ENCODE data around the gene FAM219A. TPM values are rescaled to one million over a fixed set of nuclear protein-coding genes. Genes with fewer than 3 reads are reported as not detected.

Gene FAM219A
- total and polyA plus RNA-seq, 5 donors = 19.8 to 28.1 (median 23.8) TPM

- intact Hi-C loops (cut with DNase I) = loop anchor here in 1 of 4 donors (5.0 kb wide), 1 partner anchor 44 kb away; no protein-coding TSS in a partner anchor
- Histone ChIP-seq H3K4me3 (ENCODE audit: low read length) (peak within 1 kb of the TSS; percentile 67), H3K4me1 (ENCODE audit: control insufficient read depth, insufficient read depth, low read length) (peaks cover 2% of the 10 kb centered on the region), H3K9me3 (ENCODE audit: control insufficient read depth, low read length) (no peaks in the 10 kb centered on the region), H3K27me3 (ENCODE audit: control insufficient read depth, insufficient read depth) (no peaks in the 10 kb centered on the region), H3K27ac (ENCODE audit: low read length) (peak within 1 kb of the TSS; percentile 37)
- under 1% methylated on average over 54 of the region's 54 CpGs for WGBS
- peak; percentile 92 to 97 (median 96) for DNase-seq
- ATAC-seq = peak; percentile 86 to 87
Observed at GRCh38 chr9:34376596-34377403, 81.6 kb downstream of the FAM219A start, which contains the start of gene MYORG. Gene MYORG, minus strand, starts transcription at chr9:34376898. Its CDS starts 3,955 bp downstream, at chr9:34372943.

GRCh38 chr9:34375901-34376595 is 82.3 kb downstream of the FAM219A start:
- 13% methylated on average over 22 of the region's 22 CpGs for WGBS
- intact Hi-C loops (cut with DNase I) = loop anchor here in 1 of 4 donors (5.0 kb wide), 1 partner anchor 44 kb away; no protein-coding TSS in a partner anchor
- H3K27me3 ChIP-seq (ENCODE audit: control insufficient read depth, insufficient read depth) = no peaks in the 10 kb centered on the region
- H3K4me3 ChIP-seq (ENCODE audit: low read length) = peak overlapping the region; percentile 67
- ATAC-seq = peak; percentile 17 to 50
- peaks cover 2% of the 10 kb centered on the region for H3K4me1 ChIP-seq (ENCODE audit: control insufficient read depth, insufficient read depth, low read length)
- no peaks in the 10 kb centered on the region for H3K9me3 ChIP-seq (ENCODE audit: control insufficient read depth, low read length)
- DNase-seq = peak in 2 of 3 donors; percentile 67 to 80
- H3K27ac ChIP-seq (ENCODE audit: low read length) = peak overlapping the region; percentile 28

- intact Hi-C loops (cut with DNase I) = loop anchor here in 1 of 4 donors (5.0 kb wide), 1 partner anchor 43 kb away; no protein-coding TSS in a partner anchor
- Histone ChIP-seq H3K4me3 (ENCODE audit: low read length) (no peak overlapping the region), H3K9me3 (ENCODE audit: control insufficient read depth, low read length) (no peaks in the 10 kb centered on the region), H3K27ac (ENCODE audit: low read length) (no peak overlapping the region), H3K4me1 (ENCODE audit: control insufficient read depth, insufficient read depth, low read length) (peaks cover 2% of the 10 kb centered on the region), H3K27me3 (ENCODE audit: control insufficient read depth, insufficient read depth) (no peaks in the 10 kb centered on the region)
- WGBS = 71% methylated on average over 5 of the region's 5 CpGs
- ATAC-seq (no peak), DNase-seq (no peak)
Observed at GRCh38 chr9:34374905-34375552, 83.3 kb downstream of the FAM219A start.

GRCh38 chr9:34374339-34374738 is 84.0 kb downstream of the FAM219A start:
- Histone ChIP-seq H3K9me3 (ENCODE audit: control insufficient read depth, low read length) (no peaks in the 10 kb centered on the region), H3K27me3 (ENCODE audit: control insufficient read depth, insufficient read depth) (no peaks in the 10 kb centered on the region), H3K4me3 (ENCODE audit: low read length) (no peak overlapping the region), H3K4me1 (ENCODE audit: control insufficient read depth, insufficient read depth, low read length) (peaks cover 2% of the 10 kb centered on the region), H3K27ac (ENCODE audit: low read length) (no peak overlapping the region)
- ATAC-seq = no peak
- DNase-seq = no peak
- WGBS = 94% methylated on average over 3 of the region's 3 CpGs
- intact Hi-C loops (cut with DNase I) = no loop called here

- ATAC-seq = no peak
- H3K27me3 ChIP-seq (ENCODE audit: control insufficient read depth, insufficient read depth) = no peaks in the 10 kb centered on the region
- no peaks in the 10 kb centered on the region for H3K9me3 ChIP-seq (ENCODE audit: control insufficient read depth, low read length)
- intact Hi-C loops (cut with DNase I) = no loop called here
- DNase-seq = no peak
- WGBS = 94% methylated on average over 2 of the region's 2 CpGs
- no peak overlapping the region for H3K4me3 ChIP-seq (ENCODE audit: low read length)
- no peak overlapping the region for H3K27ac ChIP-seq (ENCODE audit: low read length)
- peaks cover 2% of the 10 kb centered on the region for H3K4me1 ChIP-seq (ENCODE audit: control insufficient read depth, insufficient read depth, low read length)
Observed at GRCh38 chr9:34373749-34374148, 84.6 kb downstream of the FAM219A start.

- 68% methylated on average over 41 of the region's 41 CpGs for WGBS
- H3K4me1 ChIP-seq (ENCODE audit: control insufficient read depth, insufficient read depth, low read length) = peaks cover 2% of the 10 kb centered on the region
- no peak for ATAC-seq
- no peak overlapping the region for H3K4me3 ChIP-seq (ENCODE audit: low read length)
- intact Hi-C loops (cut with DNase I) = no loop called here
- H3K9me3 ChIP-seq (ENCODE audit: control insufficient read depth, low read length) = no peaks in the 10 kb centered on the region
- DNase-seq = peak in 1 of 3 donors; percentile 59
- H3K27ac ChIP-seq (ENCODE audit: low read length) = no peak overlapping the region
- no peaks in the 10 kb centered on the region for H3K27me3 ChIP-seq (ENCODE audit: control insufficient read depth, insufficient read depth)
Observed at GRCh38 chr9:34372467-34373011, 85.8 kb downstream of the FAM219A start.

GRCh38 chr9:34371886-34372466 is 86.4 kb downstream of the FAM219A start:
- Histone ChIP-seq H3K9me3 (ENCODE audit: control insufficient read depth, low read length) (no peaks in the 10 kb centered on the region), H3K27ac (ENCODE audit: low read length) (no peak overlapping the region), H3K4me1 (ENCODE audit: control insufficient read depth, insufficient read depth, low read length) (peaks cover 2% of the 10 kb centered on the region), H3K4me3 (ENCODE audit: low read length) (no peak overlapping the region), H3K27me3 (ENCODE audit: control insufficient read depth, insufficient read depth) (no peaks in the 10 kb centered on the region)
- ATAC-seq = no peak
- intact Hi-C loops (cut with DNase I) = no loop called here
- DNase-seq = no peak
- WGBS = 77% methylated on average over 60 of the region's 60 CpGs

GRCh38 chr9:34370970-34371880 is 87.1 kb downstream of the FAM219A start:
- ATAC-seq = no peak
- peaks cover 2% of the 10 kb centered on the region for H3K4me1 ChIP-seq (ENCODE audit: control insufficient read depth, insufficient read depth, low read length)
- DNase-seq = peak in 2 of 3 donors; percentile 52 to 66

GRCh38 chr9:34370335-34370969 is 87.9 kb downstream of the FAM219A start:
- no peak for DNase-seq
- Histone ChIP-seq H3K27me3 (ENCODE audit: control insufficient read depth, insufficient read depth) (no peaks in the 10 kb centered on the region), H3K27ac (ENCODE audit: low read length) (no peak overlapping the region), H3K4me1 (ENCODE audit: control insufficient read depth, insufficient read depth, low read length) (no peaks in the 10 kb centered on the region), H3K4me3 (ENCODE audit: low read length) (no peak overlapping the region), H3K9me3 (ENCODE audit: control insufficient read depth, low read length) (no peaks in the 10 kb centered on the region)
- intact Hi-C loops (cut with DNase I) = no loop called here
- ATAC-seq = peak in 1 of 2 donors; percentile 21
- WGBS = 74% methylated on average over 23 of the region's 23 CpGs

More at GRCh38 chr9:34370970-34371880, 87.1 kb downstream of the FAM219A start:
- intact Hi-C loops (cut with DNase I) = no loop called here
- Histone ChIP-seq H3K4me3 (ENCODE audit: low read length) (no peak overlapping the region), H3K27ac (ENCODE audit: low read length) (no peak overlapping the region), H3K9me3 (ENCODE audit: control insufficient read depth, low read length) (no peaks in the 10 kb centered on the region), H3K27me3 (ENCODE audit: control insufficient read depth, insufficient read depth) (no peaks in the 10 kb centered on the region)
- 56% methylated on average over 105 of the region's 105 CpGs for WGBS

Data from right cardiac atrium (tissue), 5 donors.